Ishikawa (cell line): ENCODE measurements around the gene HLX.
A peak's percentile ranks its signal among the peaks of the same experiment; 100 is the strongest.

Source experiments
- CEBPB ChIP-seq: IDR thresholded peaks from 2 replicates; pipeline ENCODE4 v1.6.1; 2012
- CREB1 ChIP-seq: IDR thresholded peaks from 2 replicates; pipeline ENCODE4 v1.6.1; 2012; ENCODE audit warnings: low read depth
- EGR1 ChIP-seq: IDR thresholded peaks from 2 replicates; pipeline ENCODE4 v1.6.1; 2012
- EP300 ChIP-seq: IDR thresholded peaks from 2 replicates; pipeline ENCODE4 v1.6.1; 2012; ENCODE audit warnings: borderline replicate concordance
- FOXM1 ChIP-seq: IDR thresholded peaks from 2 replicates; pipeline ENCODE4 v1.6.1; 2012; ENCODE audit warnings: low read depth, borderline replicate concordance
- MAX ChIP-seq: IDR thresholded peaks from 2 replicates; pipeline ENCODE4 v1.6.1; 2012
- NFIC ChIP-seq: IDR thresholded peaks from 2 replicates; pipeline ENCODE4 v1.6.1; 2012
- RAD21 ChIP-seq: IDR thresholded peaks from 2 replicates; pipeline ENCODE4 v1.6.1; 2012; ENCODE audit warnings: low read depth
- REST ChIP-seq: IDR thresholded peaks from 2 replicates; pipeline ENCODE4 v1.6.1; 2012; ENCODE audit warnings: low read depth, mild to moderate bottlenecking
- TAF1 ChIP-seq: IDR thresholded peaks from 2 replicates; pipeline ENCODE4 v1.6.1; 2012; ENCODE audit warnings: low read depth, mild to moderate bottlenecking
- TCF12 ChIP-seq: IDR thresholded peaks from 2 replicates; pipeline ENCODE4 v1.6.1; 2012; ENCODE audit warnings: low read depth
- TEAD4 ChIP-seq: IDR thresholded peaks from 2 replicates; pipeline ENCODE4 v1.6.1; 2012
- USF1 ChIP-seq: IDR thresholded peaks from 2 replicates; pipeline ENCODE4 v1.6.1; 2012
- YY1 ChIP-seq: IDR thresholded peaks from 2 replicates; pipeline ENCODE4 v1.6.1; 2012; ENCODE audit warnings: low read depth
- ZBTB7A ChIP-seq: IDR thresholded peaks from 2 replicates; pipeline ENCODE4 v1.6.1; 2012; ENCODE audit warnings: low read depth

The HLX gene

GRCh38 chr1:220879076-220879508 is at the start of gene HLX:
Gene HLX, plus strand, starts transcription at chr1:220879443. Its CDS starts 415 bp downstream, at chr1:220879858.
- TF ChIP-seq ZBTB7A (no peak), MAX (peak; percentile 66)

GRCh38 chr1:220833436-220833835 is 45.8 kb upstream of the HLX start:
- TF ChIP-seq REST: no peak

GRCh38 chr1:220834155-220834870 is 44.9 kb upstream of the HLX start:
- TF ChIP-seq REST (no peak), EP300 (no peak), CREB1 (no peak)

- TF ChIP-seq EP300: no peak
- no peak for TF ChIP-seq CREB1
- TF ChIP-seq YY1: no peak
- TF ChIP-seq FOXM1: no peak
- no peak for TF ChIP-seq USF1
- no peak for TF ChIP-seq ZBTB7A
- no peak for TF ChIP-seq TAF1
- no peak for TF ChIP-seq MAX
- TF ChIP-seq EGR1: no peak
These were observed 40.7 kb upstream of the HLX start for GRCh38 chr1:220838578-220838977.

- TF ChIP-seq TAF1 (no peak), CREB1 (no peak), CEBPB (no peak), EP300 (no peak), TEAD4 (no peak), NFIC (no peak), YY1 (no peak), USF1 (no peak), REST (no peak), RAD21 (no peak), FOXM1 (no peak), ZBTB7A (no peak), MAX (no peak), TCF12 (no peak), EGR1 (no peak)
These were observed 39.8 kb upstream of the HLX start for GRCh38 chr1:220839474-220839873.
